Cardiac fibroblast (primary cell): Measurements from ENCODE around the gene ATG4B.

Experiments used
- DNase-seq, 2 donors: peaks; one replicate each; pipeline versions ENCODE4 v3.0.0 to v3.0.0-alpha.2; 2010; ENCODE audit warnings: low read depth in 2 of 2
- H3K4me3 ChIP-seq, 2 donors: replicated peaks in 1 of 2; 1 replicate in 1 of 2; 2 replicates in 1 of 2; pipeline ENCODE4 v1.5.1; 2011; ENCODE audit warnings: low read depth in 2 of 2, low read length in 2 of 2, mild to moderate bottlenecking in 2 of 2, moderate library complexity in 1 of 2
- CTCF ChIP-seq: IDR thresholded peaks from one replicate; pipeline ENCODE4 v1.5.1; 2011; ENCODE audit warnings: low read depth, mild to moderate bottlenecking, low read length, inconsistent platforms

The ATG4B gene

DNA sequence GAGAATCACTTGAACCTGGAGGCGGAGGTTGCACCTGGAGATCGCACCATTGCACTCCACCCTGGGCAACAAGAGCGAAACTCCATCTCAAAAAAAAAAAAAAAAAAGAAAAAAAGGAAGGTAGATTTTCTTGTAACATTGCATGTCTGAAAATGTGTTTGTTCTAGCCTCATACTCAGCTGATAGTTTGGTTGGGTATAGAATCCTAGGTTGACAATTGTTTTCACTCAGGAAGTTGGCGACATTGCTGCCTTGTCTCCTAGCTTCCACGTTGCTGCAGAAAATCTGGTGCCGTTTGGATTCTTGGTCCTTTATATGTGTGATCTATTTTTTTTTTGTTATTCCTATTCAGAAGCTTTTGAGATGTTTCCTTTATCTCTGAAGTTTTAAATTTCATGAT lies 69.0 kb downstream of the ATG4B start:
- DNase-seq, result no peak
- H3K4me3 ChIP-seq, result no peak overlapping the region
- no peak for TF ChIP-seq CTCF

GRCh38 chr2:241708879-241709278 lies 71.4 kb downstream of the ATG4B start:
- H3K4me3 ChIP-seq, result no peak overlapping the region
- no peak for DNase-seq
- TF ChIP-seq CTCF, result no peak

DNA sequence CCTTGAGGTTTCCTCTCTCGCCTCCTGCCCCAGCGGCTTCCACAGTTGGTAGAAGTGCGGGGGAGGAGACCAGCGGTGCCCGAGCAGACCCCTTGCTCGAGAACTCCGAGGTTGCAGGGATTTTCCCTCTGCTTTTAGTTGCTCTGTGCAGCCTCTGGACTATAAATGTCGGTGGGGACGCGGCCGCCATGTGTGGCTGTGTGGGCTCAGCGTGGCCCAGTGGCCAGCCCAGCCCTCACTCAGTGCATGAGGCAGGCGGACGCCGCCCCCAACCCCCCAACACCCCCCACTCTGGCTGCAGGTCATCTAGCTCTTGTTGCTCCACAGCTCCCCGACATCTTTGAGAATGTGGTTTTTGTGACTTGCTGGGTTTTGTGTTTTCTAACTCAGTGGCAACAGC lies 81.6 kb downstream of the ATG4B start:
- DNase-seq, result no peak
- H3K4me3 ChIP-seq, result no peak overlapping the region
- TF ChIP-seq CTCF, result no peak

DNA sequence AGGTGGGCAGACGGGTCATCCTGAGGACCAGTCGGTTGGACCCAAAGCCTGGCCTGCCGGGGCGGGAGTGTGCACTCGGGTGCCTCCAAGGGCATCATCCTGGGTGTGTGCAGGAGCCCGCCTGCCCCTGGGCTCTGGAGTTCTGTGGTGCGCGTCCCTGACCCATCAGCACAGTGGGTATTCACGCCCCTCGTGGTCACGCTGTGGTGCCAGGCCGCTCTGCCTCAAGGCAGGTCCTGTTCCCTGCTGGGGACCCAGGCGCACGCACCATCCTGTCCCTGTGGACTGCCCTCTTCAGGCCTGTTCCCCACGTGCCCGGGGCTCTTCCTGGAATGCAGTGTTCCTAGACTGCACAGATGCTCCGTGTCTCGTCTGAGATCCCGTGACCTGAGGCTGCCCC lies 82.6 kb downstream of the ATG4B start:
- no peak overlapping the region for H3K4me3 ChIP-seq

GRCh38 chr2:241720560-241720959 lies 83.1 kb downstream of the ATG4B start:
- TF ChIP-seq CTCF, result no peak
- H3K4me3 ChIP-seq, result no peak overlapping the region
- no peak for DNase-seq

More for the DNA sequence above, 82.6 kb downstream of the ATG4B start:
- TF ChIP-seq CTCF, result no peak
- DNase-seq, result no peak

GRCh38 chr2:241721852-241722251 lies 84.4 kb downstream of the ATG4B start:
- no peak for DNase-seq
- H3K4me3 ChIP-seq, result no peak overlapping the region
- no peak for TF ChIP-seq CTCF

DNA sequence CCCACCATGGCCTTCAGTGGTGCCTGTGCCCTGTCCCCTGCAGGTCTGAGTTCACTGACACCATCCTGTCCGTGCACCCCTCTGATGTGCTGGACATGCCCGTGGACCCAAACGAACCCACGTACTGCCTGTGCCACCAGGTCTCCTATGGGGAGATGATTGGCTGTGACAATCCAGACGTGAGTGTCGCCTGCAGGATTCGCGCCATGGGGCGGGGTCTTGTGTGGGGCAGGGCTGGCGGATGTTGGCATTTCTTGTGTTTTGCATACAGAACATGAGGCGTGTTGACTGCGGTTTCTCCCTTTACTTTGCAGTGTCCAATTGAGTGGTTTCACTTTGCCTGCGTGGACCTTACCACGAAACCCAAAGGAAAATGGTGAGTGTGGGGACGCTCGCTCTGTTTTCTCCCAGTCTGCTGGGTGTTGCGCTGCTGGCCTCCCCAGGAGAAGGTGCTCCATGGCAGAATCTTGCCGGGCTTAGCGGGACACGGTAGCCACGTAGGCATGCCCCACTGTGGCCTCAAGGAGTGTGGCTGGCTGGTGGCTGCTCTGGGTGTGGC lies 85.5 kb downstream of the ATG4B start:
- no peak for TF ChIP-seq CTCF
- DNase-seq, result no peak
- H3K4me3 ChIP-seq, result no peak overlapping the region
